ENCODE results near the gene TOP2B. TPM values are rescaled to one million over a fixed set of nuclear protein-coding genes. Genes with fewer than 3 reads are reported as not detected.

Gene TOP2B
- total RNA-seq, 1 experiment from 2014 or later, result 181 TPM

- H3K4me2 ChIP-seq (ENCODE audit: insufficient read depth, insufficient read length, low read length), result no peak overlapping the region
- no peak overlapping the region for H2AK5ac ChIP-seq (ENCODE audit: insufficient read length, low read length)
- Mint-ChIP-seq H3K36me3 (ENCODE audit: insufficient read depth in 1 of 3, low read depth in 3 of 3) (no peaks in the 10 kb centered on the region; a peak in 1 of 7 replicates), H3K9me3 (no peaks in the 10 kb centered on the region; a peak in 1 of 5 replicates), H3K4me3 (no peak overlapping the region), H3K27me3 (ENCODE audit: low read depth) (no peaks in the 10 kb centered on the region), H3K27ac (peak overlapping the region in 1 of 3 experiments; percentile 54; a peak in 3 of 7 replicates), H3K4me1 (peaks cover 9 to 21% of the 10 kb centered on the region in 2 experiments)
- H4K20me1 ChIP-seq (ENCODE audit: control insufficient read depth, insufficient read depth, insufficient read length), result no peaks in the 10 kb centered on the region
- H2BK120ac ChIP-seq (ENCODE audit: low read depth, low read length, poor library complexity, severe bottlenecking), result no peak overlapping the region
- H4K91ac ChIP-seq (ENCODE audit: insufficient read length, low read depth, low read length), result no peak overlapping the region
- H2AFZ ChIP-seq (ENCODE audit: low read length), result no peak overlapping the region
- no peak overlapping the region for H2BK5ac ChIP-seq (ENCODE audit: insufficient read length, low read length)
- H3K4ac ChIP-seq (ENCODE audit: low read depth, low read length), result no peak overlapping the region
- H2BK20ac ChIP-seq (ENCODE audit: low read depth, low read length, poor library complexity, severe bottlenecking), result no peak overlapping the region
- no peaks in the 10 kb centered on the region for H3K79me2 ChIP-seq (ENCODE audit: insufficient read depth, low read length)
- no peak overlapping the region for H3K56ac ChIP-seq (ENCODE audit: insufficient read length, low read depth, low read length)
- no peak overlapping the region for H3T11ph ChIP-seq (ENCODE audit: low read length)
- no peak overlapping the region for H3K9ac ChIP-seq (ENCODE audit: extremely low read depth, insufficient read length, low read length)
- H4K5ac ChIP-seq (ENCODE audit: insufficient read length, low read depth, low read length), result no peak overlapping the region
- no peak overlapping the region for H3K23ac ChIP-seq (ENCODE audit: insufficient read length, low read depth, low read length)
- no peaks in the 10 kb centered on the region for H3K23me2 ChIP-seq (ENCODE audit: insufficient read length, low read depth, low read length, poor library complexity, severe bottlenecking)
- H4K8ac ChIP-seq (replicated peaks; ENCODE audit: insufficient read length, low read depth, low read length), result no peak overlapping the region
- no peak for TF ChIP-seq CTCF (conservative IDR thresholded peaks at IDR 0.05)
- no peak overlapping the region for H3K27ac ChIP-seq (ENCODE audit: insufficient read length, low read depth, low read length)
- H3K79me1 ChIP-seq (ENCODE audit: insufficient read depth, low read depth, low read length, poor library complexity, severe bottlenecking), result no peaks in the 10 kb centered on the region
- H3K27me3 ChIP-seq (ENCODE audit: insufficient read depth, low read length), result no peaks in the 10 kb centered on the region
- WGBS (ENCODE audit: extremely low coverage, insufficient read length, low lambda C conversion rate), result no CpG with 5 or more reads among the region's 19 CpGs
- H3K14ac ChIP-seq (ENCODE audit: insufficient read depth, low read length), result no peak overlapping the region
- H3K18ac ChIP-seq (ENCODE audit: insufficient read length, low read depth, low read length), result no peak overlapping the region
- no peak for DNase-seq
- no peaks in the 10 kb centered on the region; the same call in 1 of the 2 replicates for H3K4me1 ChIP-seq (ENCODE audit: insufficient read depth, low read length)
- no peak overlapping the region for H2BK15ac ChIP-seq (ENCODE audit: low read depth, low read length)
- no peaks in the 10 kb centered on the region for H3K9me3 ChIP-seq (ENCODE audit: control insufficient read depth, low read depth, low read length)
- no peak overlapping the region for H2BK12ac ChIP-seq (ENCODE audit: insufficient read length, low read depth, low read length)
Observed at GRCh38 chr3:25573386-25574171, 91.1 kb downstream of the TOP2B start.
